GM12801 (cell line): ENCODE data around the gene BCR.

Source experiments
- TF ChIP-seq, protein P1 (sequence below): IDR thresholded peaks from one replicate; pipeline ENCODE4 v1.5.1; 2011; ENCODE audit warnings: control low read depth; ENCODE audit not compliant: insufficient read length; ENCODE audit errors: extremely low read depth

The BCR gene

DNA sequence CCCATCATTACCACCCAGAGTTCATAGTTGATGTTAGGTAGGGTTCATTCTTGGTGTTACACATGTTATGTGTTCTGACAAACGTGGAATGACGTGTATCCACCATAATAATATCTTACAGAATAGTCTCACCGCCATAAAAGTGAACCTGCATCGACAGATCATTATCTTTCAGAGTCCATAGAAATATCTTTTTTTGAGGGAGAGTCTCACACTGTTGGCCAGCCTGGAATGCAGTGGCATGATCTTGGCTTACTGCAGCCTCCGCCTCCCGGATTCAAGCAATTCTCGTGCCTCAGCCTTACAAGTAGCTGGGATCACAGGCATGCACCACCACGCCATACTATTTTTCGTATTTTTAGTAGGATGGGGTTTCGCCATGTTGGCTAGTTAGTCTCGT, 113.9 kb downstream of the BCR start:
- TF ChIP-seq, protein P1, sequence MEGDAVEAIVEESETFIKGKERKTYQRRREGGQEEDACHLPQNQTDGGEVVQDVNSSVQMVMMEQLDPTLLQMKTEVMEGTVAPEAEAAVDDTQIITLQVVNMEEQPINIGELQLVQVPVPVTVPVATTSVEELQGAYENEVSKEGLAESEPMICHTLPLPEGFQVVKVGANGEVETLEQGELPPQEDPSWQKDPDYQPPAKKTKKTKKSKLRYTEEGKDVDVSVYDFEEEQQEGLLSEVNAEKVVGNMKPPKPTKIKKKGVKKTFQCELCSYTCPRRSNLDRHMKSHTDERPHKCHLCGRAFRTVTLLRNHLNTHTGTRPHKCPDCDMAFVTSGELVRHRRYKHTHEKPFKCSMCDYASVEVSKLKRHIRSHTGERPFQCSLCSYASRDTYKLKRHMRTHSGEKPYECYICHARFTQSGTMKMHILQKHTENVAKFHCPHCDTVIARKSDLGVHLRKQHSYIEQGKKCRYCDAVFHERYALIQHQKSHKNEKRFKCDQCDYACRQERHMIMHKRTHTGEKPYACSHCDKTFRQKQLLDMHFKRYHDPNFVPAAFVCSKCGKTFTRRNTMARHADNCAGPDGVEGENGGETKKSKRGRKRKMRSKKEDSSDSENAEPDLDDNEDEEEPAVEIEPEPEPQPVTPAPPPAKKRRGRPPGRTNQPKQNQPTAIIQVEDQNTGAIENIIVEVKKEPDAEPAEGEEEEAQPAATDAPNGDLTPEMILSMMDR: no peak

DNA sequence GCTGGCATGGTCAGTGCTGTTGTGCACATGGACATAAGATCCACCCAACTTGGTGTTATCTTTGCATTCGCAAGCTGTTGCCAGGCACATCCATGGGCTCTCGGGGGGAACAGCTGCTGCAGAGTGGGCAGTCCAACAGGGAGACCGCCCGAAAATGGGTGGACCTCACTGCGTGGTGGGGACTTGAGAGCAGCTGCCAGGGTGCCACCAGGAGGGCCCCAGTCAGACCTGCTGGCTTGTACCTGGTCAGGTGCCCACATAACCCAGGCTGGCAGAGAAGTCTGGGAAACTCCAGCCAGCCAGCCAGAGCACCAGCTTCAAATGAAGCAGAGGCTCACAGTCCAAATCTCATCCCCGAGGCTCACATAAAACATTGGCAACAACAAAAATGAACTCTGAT, 120.2 kb downstream of the BCR start:
- TF ChIP-seq, protein P1: no peak

DNA sequence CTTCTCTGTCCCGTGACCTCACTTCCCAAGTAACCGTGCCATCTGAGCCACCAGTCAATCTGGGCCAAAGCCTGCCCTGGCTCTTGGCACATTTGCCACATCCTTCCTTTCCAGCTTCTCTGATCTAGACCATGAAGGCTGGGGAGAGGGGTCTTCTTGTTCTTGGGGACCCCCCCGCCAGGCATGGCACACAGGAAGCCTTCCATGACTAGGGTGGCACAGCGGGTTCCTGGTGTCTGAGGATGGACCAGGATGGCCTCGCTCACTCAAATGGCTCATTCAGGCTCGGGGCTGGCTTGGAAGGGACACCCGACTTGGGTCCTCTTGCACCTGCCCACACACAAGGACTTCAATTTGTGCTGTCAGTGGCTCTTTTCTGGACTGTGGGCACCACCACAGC, 121.3 kb downstream of the BCR start:
- TF ChIP-seq, protein P1: no peak

DNA sequence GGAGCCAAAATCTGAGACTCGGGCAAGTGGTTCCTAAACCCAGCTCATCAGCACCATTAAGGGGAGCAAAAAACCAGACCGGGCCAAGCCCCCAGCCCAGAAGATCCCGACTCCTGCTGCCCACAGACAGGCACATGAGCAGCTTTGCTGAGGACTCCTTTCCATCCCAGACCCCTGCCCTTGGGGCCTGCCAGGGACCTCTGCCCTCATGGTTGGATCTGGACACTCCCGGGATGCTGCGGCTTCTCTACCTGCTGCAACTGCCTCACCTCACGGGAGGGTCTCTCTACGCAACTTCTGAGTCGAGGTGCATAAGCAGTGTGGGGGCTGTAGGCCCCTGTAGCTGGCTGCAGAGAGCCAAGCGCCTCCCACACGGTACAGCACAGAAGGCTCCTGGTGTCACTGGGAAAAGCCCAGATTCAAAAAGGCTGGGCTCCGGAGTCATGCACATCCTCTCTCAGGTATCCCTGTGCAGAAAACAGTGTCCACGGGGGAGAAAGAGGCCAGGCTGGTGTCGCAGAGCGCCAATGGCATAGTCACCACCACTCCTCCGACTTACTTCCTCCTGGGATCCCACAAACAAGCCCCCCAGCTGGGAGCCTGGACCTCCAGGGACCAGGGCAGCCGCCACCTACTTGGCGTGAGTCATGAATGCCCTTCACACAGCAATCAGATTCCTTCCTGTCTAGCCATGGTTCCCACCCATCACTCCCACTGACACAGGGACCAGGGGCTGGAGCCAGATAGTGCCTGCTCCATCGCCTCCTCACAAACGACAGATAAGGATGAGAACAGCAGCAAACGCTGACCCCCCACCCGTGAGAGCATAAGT, 122.1 kb downstream of the BCR start:
- TF ChIP-seq, protein P1: no peak

DNA sequence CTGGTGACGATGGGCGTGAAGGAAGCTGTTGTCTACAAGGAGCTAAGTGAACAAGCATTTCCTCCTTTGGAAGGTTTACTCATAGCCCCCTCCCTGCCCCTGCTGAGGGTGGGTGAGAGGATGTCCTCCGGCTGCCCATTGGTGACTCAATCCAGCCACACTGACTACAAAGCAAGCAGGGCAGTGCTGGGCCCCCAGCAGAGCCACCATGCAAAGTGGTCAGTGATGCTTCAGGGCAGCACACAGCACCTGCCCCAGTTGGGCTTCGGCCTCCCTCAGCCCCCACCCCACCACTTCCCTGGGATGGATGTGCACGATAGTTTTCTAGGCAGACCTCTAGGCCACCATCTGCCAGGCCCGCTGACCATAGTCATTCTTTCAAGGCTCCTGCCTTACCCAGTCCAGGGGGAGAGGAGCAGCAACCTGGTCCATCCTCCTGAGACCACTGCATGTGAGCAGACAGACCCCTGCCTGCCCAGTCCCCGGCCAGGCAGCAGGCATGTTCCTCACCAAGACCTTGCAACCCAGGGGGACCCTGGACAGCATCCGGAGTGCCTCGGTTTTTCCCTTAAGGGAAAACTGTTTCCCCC, 125.1 kb downstream of the BCR start:
- TF ChIP-seq, protein P1: no peak

DNA sequence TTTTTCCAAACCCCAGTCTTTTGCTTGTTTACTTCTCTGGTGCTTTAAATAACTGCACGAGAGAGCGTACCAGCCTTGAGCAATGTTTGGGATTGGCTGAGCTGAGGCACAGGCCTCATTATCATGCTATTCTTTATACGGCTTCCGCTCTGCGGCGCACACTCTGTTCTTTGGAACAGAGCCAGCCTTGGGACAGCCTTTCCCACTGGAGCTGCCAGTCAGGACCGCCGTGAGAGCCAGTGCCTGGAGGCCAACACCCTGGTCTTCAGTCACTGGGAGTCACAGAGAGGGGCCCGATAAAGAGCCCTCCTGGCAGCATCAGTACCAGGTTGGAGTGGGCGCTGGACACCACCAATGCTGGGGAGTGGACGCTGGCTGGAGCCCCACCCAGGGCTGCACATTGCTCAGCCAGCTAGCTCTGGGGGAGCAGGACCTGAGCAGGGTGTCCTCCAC, 125.6 kb downstream of the BCR start:
- TF ChIP-seq, protein P1: no peak

DNA sequence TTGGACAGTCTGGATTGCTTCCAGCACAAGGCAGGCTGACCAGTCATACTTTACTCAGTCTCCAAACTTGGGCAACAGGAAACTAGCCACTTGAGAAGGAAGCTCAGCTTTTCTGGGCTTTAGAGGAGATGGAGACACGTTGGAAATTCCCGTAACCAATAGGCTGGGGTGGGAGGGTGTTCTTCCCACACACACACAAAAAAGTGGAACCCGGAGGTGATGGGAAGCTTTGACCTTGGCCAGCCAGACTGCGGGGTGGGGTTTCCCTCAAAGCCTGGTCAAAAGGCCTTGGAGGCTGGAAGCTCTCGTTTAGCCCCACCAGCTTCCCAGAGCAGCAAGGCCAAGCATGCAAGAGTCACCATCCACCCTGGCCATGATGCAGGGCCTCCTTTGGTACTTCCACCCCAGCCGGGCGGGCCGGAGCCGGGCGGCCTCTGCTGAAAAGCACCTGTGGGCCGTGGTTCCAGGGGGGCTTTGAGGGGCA, 126.2 kb downstream of the BCR start:
- TF ChIP-seq, protein P1: no peak
